NCI-H82 treated with DMSO at 0.1 percent for 48 hours (cell line): ENCODE results near the gene XRN2.

Experiments used
- DNase-seq: peaks from one replicate; lab custom pipeline; 2025; ENCODE audit not compliant: unreplicated experiment; lab: John Stamatoyannopoulos, UW

XRN2 gene

DNA sequence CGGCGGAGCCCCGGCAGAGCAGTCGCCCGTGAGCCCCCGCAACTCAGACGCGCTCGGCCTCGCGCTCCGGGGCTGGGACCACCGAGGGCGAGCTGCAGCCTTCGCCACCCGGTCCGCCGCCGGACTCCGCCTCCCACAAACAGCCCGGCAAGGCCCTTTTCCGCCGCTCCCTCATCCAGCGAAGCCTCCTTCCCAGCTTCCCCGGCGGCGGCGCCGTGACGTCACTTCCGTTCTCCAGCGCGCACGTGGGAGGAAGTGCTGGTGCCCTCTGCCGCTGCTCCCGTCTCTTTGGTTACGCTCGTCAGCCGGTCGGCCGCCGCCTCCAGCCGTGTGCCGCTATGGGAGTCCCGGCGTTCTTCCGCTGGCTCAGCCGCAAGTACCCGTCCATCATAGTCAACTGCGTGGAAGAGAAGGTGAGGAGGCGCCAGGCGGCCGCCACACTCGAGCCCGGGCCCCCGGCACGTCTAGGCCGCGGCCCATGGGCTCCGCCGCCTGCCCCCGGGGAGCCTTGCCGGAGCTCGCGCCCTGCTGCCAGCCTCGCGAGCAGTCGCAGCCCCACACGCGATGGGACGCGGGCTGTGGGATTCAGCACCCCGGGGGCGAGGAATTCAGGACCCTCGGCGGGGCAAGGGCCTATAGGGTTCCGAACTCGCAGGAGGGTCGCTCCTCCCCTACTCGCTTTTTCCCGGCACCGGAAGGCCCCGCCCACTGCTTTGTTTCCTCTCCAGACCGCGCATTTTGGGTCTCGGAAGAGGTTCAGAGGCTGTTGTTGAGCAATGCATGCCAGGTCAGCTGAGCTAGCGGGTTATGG lies at the start of gene XRN2:
XRN2 (plus strand) TSS at position 271 of the 811 bp plus-strand sequence; CDS start at position 339, 68 bp downstream.
- peak; percentile 68 for DNase-seq

DNA sequence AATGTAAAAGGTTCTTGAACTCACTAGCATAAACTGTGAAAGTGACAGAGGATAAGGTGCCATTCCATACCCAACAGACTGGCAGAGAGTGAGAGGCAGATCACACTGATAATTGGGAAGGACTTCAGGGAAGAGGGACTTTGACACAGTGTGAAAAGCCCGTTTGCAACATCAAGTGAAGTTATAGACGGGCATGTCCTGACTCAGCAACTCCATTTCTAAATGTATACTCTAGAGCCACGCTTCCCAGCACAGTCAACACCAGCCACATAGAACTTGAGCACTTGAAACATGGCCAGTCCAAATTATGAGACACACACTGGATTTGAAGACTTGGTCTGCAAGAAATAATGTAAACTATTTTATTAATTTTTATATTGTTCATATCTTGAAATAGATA lies 45.9 kb upstream of the XRN2 start:
- DNase-seq, result no peak

DNA sequence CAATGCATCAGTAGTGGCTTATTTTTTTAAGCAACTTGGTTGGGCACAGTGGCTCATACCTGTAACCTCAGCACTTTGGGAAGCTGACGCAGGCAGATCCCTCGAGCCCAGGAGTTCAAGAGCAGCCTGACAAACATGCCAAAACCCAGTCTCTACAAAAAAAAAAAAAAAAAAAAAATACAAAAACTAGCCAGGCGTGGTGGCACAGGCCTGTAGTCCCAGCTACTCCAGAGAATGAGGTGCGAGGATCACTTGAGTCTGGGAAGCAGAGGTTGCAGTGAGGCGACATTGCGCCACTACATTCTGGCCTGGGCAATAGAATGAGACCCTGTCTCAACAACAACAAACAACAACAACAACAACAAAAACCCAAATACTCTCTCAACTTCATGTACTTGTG lies 44.7 kb upstream of the XRN2 start:
- no peak for DNase-seq

GRCh38 chr20:21259346-21259745 lies 43.8 kb upstream of the XRN2 start:
- no peak for DNase-seq

DNA sequence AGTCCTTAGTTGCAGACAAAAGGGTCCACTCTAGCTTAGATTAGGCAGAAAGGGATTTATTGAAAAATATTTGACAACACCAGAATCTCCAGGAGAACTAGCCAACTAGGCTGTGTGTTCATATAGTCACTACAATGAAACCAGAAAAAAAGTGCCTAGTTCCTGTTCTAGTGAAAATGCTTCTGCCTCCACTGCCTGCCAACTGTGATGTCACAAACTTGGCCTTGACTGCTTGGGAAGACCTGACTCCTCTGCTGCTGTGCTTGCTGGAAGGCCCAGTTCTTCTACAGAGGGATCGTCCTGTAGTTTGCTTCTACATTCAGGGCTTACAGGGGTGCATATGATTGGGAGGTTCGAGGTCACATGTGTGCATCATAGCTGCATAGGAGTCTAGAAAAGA lies 40.3 kb upstream of the XRN2 start:
- no peak for DNase-seq

DNA sequence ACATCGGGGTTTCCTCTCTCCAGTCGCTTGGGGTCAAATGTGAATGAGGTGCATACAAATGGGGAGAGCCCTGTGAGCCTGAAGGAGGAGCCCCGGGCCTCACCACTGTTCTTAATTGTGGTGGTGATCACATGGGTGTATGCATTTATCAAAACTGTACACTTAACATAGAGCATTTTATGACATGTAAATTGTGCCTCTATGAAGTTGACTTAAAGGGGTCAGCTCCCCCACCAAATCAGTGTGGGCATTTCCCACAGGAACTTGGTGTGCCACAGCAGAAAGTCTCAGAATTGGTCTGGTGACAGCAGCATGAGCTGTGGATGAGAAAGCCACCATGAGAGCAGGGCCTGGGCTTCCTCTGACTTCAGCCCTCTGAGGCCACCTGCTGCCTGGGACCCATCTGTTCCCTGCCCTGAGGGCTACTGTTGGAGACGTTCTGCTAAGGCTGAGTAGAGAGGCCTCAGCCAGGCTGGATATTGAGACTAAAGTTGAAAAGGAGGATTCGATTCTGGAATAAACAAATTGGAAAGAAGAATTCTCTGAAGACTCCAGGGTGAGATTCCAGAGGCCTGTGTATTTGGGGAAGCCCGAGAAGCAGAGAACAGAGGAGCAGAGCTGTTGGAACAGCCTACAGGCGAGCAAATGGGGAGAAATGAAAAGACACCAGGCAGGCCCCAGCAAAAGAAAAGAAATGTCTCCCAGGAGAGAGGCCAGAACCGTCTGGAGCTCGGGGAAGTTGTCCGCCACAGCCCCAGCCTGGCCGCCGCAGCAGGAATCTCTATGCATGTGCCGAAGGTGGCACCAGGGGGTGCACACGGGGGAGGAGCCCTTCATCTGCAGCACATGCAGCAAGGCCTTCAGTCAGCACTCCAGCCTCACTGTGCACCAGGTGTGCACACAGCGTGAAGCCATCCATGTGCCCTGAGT lies 37.6 kb upstream of the XRN2 start:
- no peak for DNase-seq

GRCh38 chr20:21266191-21266536 lies 37.0 kb upstream of the XRN2 start:
- DNase-seq, result no peak

DNA sequence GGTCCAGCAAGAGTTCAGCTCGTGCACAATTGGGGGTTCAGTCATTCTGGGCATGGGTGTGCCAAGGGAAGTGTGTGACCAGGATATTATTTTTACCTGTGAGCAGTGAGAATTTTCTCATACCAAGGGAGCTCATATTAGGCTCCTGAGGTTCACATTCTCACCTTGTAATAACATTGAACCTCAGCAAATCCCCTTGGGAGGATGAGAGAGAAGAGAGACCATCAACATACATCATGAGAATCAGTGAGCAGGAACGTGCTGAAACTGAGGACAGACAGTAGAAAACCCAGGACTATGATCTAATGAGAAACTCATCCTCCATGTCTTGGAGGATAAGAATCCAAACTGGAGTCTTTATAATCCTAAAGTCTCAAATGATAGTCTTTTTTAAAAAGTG lies 33.4 kb upstream of the XRN2 start:
- no peak for DNase-seq

GRCh38 chr20:21270806-21271205 lies 32.3 kb upstream of the XRN2 start:
- DNase-seq, result no peak

DNA sequence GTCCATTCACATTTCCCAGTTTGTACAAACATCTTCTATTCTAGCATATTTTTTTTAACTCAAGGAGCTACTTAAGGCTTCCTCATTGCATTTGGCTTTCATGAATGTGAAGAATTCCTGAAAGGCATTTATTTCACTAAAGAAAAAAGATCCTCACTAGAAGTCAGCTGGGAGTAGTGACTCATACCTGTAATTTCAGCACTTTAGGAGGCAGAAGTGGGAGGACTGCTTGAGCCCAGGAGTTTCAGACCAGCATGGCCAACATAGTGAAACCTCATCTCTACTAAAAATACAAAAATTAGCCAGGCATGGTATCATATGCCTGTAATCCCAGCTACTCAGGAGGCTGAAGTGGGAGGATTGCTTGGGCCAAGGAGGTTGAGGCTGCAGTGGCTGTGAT lies 30.9 kb upstream of the XRN2 start:
- DNase-seq, result no peak

DNA sequence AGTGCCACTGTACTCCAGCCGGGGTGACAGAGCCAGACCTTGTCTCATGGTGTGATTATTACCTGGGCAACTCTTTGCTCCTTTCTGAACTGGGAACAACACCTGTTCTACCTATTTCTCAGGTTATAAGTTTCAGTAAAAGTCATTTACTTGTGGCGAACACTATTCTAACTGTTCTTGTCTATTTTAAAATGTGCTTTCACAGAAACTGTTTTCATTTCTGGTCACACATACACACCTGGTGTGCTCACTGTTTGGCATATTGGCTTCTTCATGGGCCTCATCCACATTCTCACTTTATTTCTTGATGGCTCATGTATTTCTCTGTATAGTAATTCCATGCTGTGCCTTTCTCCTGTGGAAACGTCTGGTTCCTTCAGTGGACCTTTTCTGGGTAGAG lies 30.5 kb upstream of the XRN2 start:
- no peak for DNase-seq

- no peak for DNase-seq
These were observed 29.3 kb upstream of the XRN2 start for GRCh38 chr20:21273755-21274386.

DNA sequence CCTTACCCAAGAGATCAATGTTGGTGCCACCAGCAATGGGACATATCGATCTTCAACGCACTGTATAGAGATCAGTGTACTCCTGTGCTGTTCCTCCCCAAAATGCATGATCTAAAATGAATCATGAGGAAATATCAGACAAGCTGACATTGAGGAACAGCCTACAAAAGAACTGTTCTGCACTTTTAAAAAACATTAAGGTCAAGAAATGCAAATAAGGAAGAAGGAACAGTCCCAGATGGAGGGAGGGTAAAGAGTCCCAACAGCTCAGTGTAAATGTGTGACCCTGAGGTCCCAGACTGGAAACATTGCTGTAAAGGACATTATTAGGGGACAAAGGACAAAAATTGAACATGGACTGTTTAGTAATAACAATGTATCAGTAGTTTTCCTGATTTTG lies 24.3 kb upstream of the XRN2 start:
- DNase-seq, result no peak

GRCh38 chr20:21279706-21280521 lies 23.2 kb upstream of the XRN2 start:
- no peak for DNase-seq

DNA sequence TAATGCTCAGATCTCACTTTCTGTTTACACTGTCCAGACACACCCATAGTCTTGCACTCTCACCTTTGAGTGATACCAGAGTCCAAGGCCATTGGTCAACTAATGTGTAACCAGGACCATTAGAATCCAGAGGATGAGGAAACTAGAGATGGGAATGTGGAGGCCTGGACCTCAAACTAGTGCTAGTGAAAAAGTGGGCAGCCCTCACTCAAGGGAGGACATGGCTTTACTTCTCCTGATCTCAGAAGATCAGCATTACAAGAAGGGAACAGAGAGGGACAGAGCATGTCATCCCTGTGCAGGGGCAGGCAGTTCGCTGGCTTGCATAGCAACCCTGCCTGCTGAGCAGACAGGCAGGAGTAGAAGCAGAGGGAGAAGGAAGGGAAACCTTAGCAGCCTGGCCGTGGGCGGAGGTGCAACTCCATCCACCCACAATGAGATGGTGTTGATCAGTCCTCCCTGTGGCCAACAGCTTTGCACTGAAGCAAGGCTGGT lies 22.6 kb upstream of the XRN2 start:
- DNase-seq, result no peak

- DNase-seq, result no peak
These were observed 16.4 kb upstream of the XRN2 start for GRCh38 chr20:21286775-21287174.

GRCh38 chr20:21288587-21289370 lies 14.4 kb upstream of the XRN2 start:
- no peak for DNase-seq

DNA sequence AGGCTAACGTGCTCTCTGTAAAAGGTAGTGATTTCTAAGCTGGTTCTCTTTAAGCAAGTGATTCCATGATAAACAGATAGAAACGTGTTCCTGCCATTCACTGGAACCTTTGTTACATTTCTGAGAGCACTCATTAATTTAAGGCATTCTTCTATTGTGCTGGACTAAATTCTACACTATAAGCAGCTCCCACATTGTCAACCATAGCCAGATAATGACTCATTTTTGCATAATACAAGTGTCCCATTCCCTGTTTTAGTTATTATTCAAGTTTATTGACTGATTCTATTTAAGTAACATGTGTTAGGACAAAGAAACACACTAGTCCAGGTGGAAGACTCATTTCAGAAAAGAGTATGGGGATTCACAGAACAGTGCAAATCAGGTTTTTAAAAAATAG lies 13.5 kb upstream of the XRN2 start:
- no peak for DNase-seq

DNA sequence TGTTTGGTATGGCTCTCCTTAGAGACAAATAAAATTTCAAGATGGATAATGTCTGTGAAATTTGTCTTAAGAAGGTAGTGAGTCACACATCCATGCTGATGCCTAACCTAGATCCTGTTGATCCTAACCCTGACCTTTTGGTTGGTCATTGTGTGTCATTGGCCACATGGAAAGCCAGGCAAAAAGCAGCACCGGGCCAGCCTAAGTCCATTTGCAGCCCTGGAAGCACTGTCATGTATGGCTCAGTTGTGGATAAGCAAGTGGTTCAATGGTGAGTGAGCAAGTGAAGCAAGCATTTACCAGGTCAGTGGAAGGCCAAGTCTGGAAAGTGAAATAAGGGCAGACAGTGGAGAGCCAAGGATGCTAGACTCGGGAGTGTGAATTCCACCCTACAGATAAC lies 12.1 kb upstream of the XRN2 start:
- DNase-seq, result no peak

DNA sequence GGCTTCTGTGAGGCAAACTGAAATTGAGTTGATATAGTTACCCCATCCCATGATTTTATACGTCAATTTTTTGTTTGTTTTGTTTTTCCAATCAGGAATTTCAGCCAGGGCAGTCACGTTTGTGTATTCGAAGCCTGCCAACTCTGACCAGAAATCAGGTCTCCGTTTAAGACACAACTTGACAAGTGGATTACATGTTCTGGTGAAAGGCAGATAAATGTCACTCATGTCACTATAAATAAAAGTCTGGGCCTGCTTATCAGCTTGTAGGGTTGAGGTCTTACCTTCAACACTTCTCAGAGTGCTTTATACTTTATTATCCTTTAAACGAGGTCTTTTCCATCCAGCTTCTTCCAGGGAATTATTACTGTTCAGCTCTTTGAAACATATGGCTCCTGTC lies 8.4 kb upstream of the XRN2 start:
- no peak for DNase-seq
